Posterior cingulate gyrus (tissue), 11 donors: Measurements from ENCODE around the gene AK8.
"Not testable (repeated sequence)": the region's sequence is repeated elsewhere in the genome, so short reads cannot be mapped to it uniquely, and the experiment has no call there.

Experiments used
- DNase-seq, 10 donors: peaks; one replicate each; pipeline versions ENCODE4 v3.0.0 to v3.0.0-alpha.2; 2020 to 2021; ENCODE audit warnings: mixed read lengths in 3 of 10
- intact Hi-C: fragments of 100-400 bp; cut with DNase I; formaldehyde crosslinking; loops from one replicate; pipeline ENCODE4 v1.15.1; 2023

The AK8 gene

DNA sequence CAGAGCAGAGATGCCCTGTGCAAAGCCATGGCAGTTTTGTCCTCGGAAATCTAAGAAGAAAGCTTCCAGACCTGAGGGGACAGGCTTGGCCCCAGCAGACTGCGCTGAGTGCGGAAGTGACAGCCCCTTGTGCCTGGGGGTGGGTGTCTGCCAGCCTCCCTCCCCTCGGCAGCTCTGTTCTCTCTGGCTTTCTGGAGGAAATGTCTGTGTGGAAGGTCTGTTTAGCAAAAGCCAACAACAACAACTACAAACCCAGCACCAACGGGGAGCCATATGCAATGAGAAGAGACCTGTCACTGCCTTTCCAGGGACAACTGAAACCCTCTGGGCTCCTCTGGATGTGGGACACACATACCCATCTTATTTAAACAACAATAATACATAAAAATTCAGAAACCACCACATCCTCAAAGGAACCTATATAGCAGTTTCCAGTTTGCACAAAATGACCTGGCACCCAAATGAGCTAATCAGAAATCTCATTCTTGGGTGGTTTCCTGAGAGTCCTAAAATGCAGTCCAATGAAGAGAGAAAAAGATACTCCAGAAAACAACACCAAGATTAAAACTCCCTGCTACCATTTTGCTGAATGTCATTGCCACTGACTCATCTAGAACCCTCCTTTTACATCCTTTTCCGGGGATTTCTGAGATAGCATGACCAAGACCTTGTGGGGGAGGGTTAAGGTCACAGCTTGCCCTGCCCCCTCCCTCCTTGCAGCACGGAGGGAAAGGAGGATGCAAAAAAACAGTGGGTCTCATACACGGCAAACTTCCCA lies 97.7 kb downstream of the AK8 start:
- intact Hi-C loops: no loop called here
- DNase-seq: no peak

- intact Hi-C loops: no loop called here
- no peak for DNase-seq
Observed at GRCh38 chr9:132776891-132777290, 101.2 kb downstream of the AK8 start.

DNA sequence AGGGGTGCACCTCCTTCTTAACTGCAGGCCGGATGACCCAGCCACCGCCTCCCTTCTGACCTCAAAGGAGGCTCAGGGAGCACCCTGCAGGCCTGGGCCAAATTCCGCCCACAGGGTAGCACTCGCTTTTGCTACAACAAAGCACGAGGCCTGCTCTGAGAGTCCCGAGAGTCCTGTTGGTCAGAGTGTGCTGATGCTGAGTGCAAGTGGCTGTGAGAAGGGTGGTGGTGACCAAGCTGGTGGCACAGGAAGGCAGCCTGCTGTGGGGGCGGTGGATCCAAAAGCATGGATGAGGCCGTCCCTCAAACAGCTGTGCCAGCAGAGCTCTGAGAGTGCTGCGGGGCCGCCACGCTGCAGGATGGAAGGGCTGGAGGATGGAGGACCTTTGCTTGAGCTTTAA lies 101.8 kb downstream of the AK8 start:
- intact Hi-C loops: no loop called here
- DNase-seq: no peak

DNA sequence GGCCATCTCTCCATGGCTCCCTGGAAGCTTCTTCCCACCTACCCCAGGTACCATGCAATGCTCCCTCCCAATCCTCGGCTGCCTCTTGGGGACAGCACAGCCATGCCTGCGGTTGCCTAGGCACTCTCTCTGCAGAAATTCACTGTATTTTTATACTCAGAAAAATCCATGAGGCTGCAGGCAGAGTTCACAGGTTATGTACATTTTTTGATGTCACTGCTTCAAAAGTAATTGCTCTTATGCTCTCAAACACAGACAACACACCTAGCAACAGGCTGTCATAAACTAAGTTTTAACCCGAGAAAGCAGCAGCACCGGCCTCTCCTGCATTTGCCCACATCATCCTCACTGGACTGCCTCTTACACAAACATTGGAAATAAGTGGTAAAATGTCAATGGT lies 102.4 kb downstream of the AK8 start:
- DNase-seq: no peak
- intact Hi-C loops: no loop called here

GRCh38 chr9:132774886-132775285 lies 103.2 kb downstream of the AK8 start:
- DNase-seq: no peak
- intact Hi-C loops: no loop called here

DNA sequence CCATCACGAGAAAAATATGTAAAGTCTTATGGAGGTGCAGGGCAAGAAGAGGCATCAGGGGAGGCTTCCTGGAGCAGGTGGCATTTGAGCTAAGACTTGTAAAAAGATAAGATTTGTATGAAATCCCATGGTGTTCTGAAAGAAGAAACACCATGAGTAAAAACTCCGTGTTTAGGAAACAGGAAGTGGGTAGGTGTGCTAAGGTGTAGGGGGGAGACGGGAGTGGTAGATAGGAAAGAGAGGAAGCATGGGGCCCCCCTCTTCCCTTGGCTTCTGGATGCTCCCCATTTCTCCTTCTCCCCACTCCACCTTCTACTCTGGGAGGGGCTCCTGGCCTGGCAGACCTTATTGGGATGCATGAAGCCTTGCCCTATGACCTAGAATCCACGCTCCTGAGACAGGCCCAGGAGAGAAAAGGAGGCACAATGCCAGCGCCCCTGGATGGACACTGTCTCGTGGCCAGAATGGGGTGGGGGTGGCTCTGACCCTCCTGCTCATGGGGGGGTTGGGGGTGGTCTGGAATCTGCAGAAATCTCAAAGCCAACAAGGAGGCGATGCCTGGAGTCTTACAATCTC lies 104.2 kb downstream of the AK8 start:
- intact Hi-C loops: no loop called here

DNA sequence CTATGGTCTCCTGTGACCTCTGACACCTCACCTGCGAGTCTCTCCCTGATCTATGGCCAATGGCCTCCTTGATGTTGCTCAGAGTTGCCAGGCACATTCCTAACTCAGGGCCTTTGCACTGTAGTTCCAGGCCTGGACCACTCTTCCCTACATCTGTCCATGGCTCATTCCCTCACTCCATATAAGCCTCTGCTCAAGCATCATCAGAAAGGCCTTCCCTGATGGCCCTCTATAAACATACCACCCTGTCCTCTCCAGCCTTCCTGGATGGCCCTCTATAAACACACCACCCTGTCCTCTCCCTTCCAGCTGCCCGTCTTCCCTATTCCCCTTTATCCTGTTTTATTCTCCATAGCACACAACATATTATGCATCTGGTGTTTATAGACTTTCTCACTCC lies 105.0 kb downstream of the AK8 start:
- intact Hi-C loops: no loop called here
- no peak for DNase-seq

More for the DNA sequence above, 104.2 kb downstream of the AK8 start:
- no peak for DNase-seq

- peak in 1 of 10 donors; percentile 4 for DNase-seq
- intact Hi-C loops: not testable (repeated sequence)
Observed at GRCh38 chr9:132771752-132772151, 106.3 kb downstream of the AK8 start.

- peak in 1 of 10 donors; percentile 68 for DNase-seq
- intact Hi-C loops: no loop called here
Observed at GRCh38 chr9:132770770-132771310, 107.2 kb downstream of the AK8 start.

- intact Hi-C loops: no loop called here
- DNase-seq: peak in 8 of 10 donors; percentile 17 to 90 (median 42)
Observed at GRCh38 chr9:132769906-132770769, 107.9 kb downstream of the AK8 start.

DNA sequence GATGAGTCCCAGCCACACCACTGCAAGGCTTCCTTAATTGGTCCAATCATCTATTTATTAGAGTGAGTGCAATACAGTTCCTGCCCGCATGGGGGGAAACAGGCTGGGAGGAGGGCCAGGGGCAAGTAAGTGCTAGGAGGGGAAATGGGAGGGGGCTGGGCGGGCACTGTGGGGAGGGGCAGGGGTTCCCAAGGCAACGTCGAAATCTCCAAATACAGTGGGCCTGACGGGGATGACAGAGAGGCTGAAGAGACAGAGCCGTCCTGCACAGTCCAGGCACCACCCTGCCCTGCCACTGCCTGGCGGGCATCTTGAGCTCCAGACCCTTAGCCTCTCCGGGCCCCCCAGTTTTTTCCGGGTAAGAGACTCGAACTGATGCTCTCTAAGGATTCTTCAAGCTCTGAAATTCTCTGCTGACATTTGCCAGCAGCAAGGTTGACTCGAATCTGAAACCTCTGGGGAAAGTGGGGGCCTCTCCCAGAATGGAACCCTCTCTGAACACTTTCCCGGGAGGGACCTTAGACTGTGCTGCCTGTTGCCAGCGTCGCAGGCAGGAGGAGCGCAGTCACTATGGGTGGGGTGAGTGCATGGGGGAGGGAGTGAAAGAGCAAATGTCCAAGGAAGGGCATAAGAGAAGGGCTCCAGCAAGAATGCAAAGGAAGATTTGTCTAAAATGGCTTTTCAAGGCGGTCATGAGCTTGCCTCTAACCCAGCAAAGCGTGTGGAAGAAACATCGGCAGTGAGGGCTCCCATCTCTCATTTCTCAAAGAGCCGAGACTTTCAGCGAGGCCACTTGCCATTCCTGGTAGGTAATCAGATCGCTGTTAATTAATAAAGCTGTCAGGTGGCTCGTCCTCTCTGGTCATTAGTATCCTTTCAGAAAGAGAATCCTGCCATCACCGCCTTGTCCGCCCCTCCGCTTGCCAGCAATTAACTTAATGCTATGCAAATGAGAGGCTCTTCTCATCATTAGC lies 108.9 kb downstream of the AK8 start:
- DNase-seq: peak in 2 of 10 donors; percentile 9 to 77
- intact Hi-C loops: no loop called here

DNA sequence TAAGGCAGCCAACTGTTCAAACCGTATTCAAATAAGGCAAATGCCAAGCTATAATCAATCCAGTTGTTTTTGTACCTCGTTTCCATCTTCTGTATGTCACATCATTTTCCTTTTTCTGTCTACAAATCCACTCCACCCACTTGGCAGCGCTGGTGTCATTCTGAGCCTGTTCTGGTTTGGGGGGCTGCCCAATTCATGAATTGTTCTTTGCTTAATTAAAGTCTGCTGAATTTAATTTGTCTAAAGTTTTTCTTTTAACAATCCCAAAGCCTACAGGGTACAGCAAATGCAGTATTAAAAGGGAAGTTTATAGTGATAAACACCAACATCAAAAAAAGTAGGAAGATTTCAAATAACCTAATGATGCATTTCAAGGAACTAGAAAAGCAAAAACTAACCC lies 114.5 kb downstream of the AK8 start:
- intact Hi-C loops: no loop called here
- DNase-seq: peak in 1 of 10 donors; percentile 24

- intact Hi-C loops: no loop called here
- DNase-seq: peak in 1 of 10 donors; percentile 25
Observed at GRCh38 chr9:132762896-132763295, 115.2 kb downstream of the AK8 start.

DNA sequence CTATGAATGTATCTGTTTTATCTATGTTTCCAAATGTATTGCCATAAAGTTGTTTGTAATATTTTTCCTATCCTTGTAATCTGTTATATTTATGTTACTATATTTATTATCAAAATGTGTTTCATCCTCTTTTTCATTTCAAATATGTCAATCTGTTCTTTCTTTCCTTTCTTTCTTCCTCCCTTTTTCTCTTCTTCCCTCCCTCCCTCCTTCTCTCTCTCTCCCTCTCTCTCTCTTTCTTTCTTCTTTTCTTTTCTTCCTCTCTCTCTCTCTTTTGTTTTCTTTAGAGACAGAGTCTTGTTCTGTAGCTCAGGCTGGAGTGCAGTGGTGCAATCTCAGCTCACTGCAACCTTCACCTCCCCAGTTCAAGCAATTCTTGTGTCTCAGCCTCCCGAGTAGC lies 116.5 kb downstream of the AK8 start:
- intact Hi-C loops: no loop called here
- DNase-seq: no peak

DNA sequence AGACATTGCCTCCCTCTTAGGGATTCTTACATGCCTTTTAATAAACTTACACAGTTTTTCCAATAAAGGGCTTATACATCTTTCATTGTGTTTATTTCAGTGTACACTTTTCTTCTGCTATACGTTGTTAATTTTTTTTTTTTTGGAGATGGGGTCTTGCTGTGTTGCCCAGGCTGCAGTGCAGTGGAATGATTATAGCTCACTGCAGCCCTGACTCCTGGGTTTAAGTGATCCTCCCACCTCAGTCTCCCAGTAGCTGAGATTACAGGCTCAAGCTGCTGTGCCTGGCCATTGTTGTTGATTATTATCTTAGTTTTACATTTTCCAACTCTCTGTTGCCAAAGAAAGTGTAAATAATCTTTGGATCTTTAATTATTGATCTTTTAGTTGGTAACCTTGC lies 118.0 kb downstream of the AK8 start:
- DNase-seq: peak in 1 of 10 donors; percentile 4
- intact Hi-C loops: no loop called here

GRCh38 chr9:132757016-132757415 lies 121.1 kb downstream of the AK8 start:
- DNase-seq: peak in 1 of 10 donors; percentile 53
- intact Hi-C loops: no loop called here

- intact Hi-C loops: no loop called here
- peak in 1 of 10 donors; percentile 34 for DNase-seq
Observed at GRCh38 chr9:132756214-132756845, 121.8 kb downstream of the AK8 start.

GRCh38 chr9:132755096-132755495 lies 123.0 kb downstream of the AK8 start:
- peak in 1 of 10 donors; percentile 70 for DNase-seq
- intact Hi-C loops: no loop called here

DNA sequence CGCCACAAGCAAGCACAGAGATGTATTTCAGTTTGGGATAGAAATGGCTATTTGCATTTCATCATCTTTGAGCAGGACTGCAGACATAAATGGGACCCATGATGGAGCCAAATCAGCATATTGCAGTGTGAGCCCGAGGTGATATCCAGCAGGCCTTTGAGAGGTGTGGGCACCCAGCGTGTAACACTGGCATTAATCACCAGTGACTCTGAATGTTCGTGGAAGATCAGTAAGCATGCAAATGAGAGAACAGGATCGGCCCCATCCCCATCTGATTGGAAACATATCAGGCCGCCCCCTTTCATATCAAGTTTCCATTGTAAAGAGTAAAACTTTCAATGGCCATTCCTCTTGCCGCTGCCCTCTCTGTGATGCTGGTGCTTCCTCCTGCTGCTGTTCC lies 123.8 kb downstream of the AK8 start:
- intact Hi-C loops: no loop called here
- peak in 1 of 10 donors; percentile 7 for DNase-seq

- peak in 1 of 10 donors; percentile 61 for DNase-seq
- intact Hi-C loops: no loop called here
Observed at GRCh38 chr9:132753593-132753880, 124.5 kb downstream of the AK8 start.
